ENCODE results near the gene MRTFA.
"Not testable (repeated sequence)": the region's sequence is repeated elsewhere in the genome, so short reads cannot be mapped to it uniquely, and the experiment has no call there.

MRTFA gene

GRCh38 chr22:40628354-40629042 lies 8.0 kb downstream of the MRTFA start:
- TF ChIP-seq CTCF (conservative IDR thresholded peaks at IDR 0.05; ENCODE audit: control insufficient read depth, insufficient read depth, low read depth, low read length) = no peak
- peak; percentile 63 for DNase-seq (ENCODE audit: low read depth)
- H3K4me3 ChIP-seq (ENCODE audit: control insufficient read depth, low read depth, low read length) = no peak overlapping the region

- DNase-seq (ENCODE audit: low read depth) = no peak
- no peak overlapping the region for H3K4me3 ChIP-seq (ENCODE audit: control insufficient read depth, low read depth, low read length)
- no peak for TF ChIP-seq CTCF (conservative IDR thresholded peaks at IDR 0.05; ENCODE audit: control insufficient read depth, insufficient read depth, low read depth, low read length)
These were observed 8.9 kb downstream of the MRTFA start for GRCh38 chr22:40627612-40628011.

- no peak for TF ChIP-seq CTCF (conservative IDR thresholded peaks at IDR 0.05; ENCODE audit: control insufficient read depth, insufficient read depth, low read depth, low read length)
- DNase-seq (ENCODE audit: low read depth) = no peak
- no peak overlapping the region for H3K4me3 ChIP-seq (ENCODE audit: control insufficient read depth, low read depth, low read length)
These were observed 9.7 kb downstream of the MRTFA start for GRCh38 chr22:40626851-40627250.

- not testable (repeated sequence) for DNase-seq (ENCODE audit: low read depth); H3K4me3 ChIP-seq (ENCODE audit: control insufficient read depth, low read depth, low read length)
These were observed 10.7 kb downstream of the MRTFA start for GRCh38 chr22:40625794-40626193.

- H3K4me3 ChIP-seq (ENCODE audit: control insufficient read depth, low read depth, low read length); DNase-seq (ENCODE audit: low read depth): not testable (repeated sequence)
These were observed 11.2 kb downstream of the MRTFA start for GRCh38 chr22:40625281-40625680.

GRCh38 chr22:40624770-40625169 lies 11.7 kb downstream of the MRTFA start:
- no peak for DNase-seq (ENCODE audit: low read depth)
- H3K4me3 ChIP-seq (ENCODE audit: control insufficient read depth, low read depth, low read length) = no peak overlapping the region
- no peak for TF ChIP-seq CTCF (conservative IDR thresholded peaks at IDR 0.05; ENCODE audit: control insufficient read depth, insufficient read depth, low read depth, low read length)

GRCh38 chr22:40621309-40622151 lies 15.0 kb downstream of the MRTFA start:
- no peak for DNase-seq (ENCODE audit: low read depth)
- no peak for TF ChIP-seq CTCF (conservative IDR thresholded peaks at IDR 0.05; ENCODE audit: control insufficient read depth, insufficient read depth, low read depth, low read length)
- no peak overlapping the region for H3K4me3 ChIP-seq (ENCODE audit: control insufficient read depth, low read depth, low read length)
